HG03457 (cell line): ENCODE data around the gene MT2A.

ENCODE experiments used
- ATAC-seq: cut with Tn5 transposase; IDR thresholded peaks from one replicate; pipeline ENCODE4 v1.9.1; 2021; ENCODE audit warnings: moderate number of reproducible peaks; ENCODE audit not compliant: unreplicated experiment

The MT2A gene

GRCh38 chr16:56636616-56637413, 28.4 kb downstream of the MT2A start:
- no peak for ATAC-seq

GRCh38 chr16:56637814-56638750, 29.7 kb downstream of the MT2A start, which contains the start of gene MT1A:
TSS of gene MT1A (plus strand) at chr16:56638666. CDS start at chr16:56638739, 73 bp downstream.
- ATAC-seq, result no peak

GRCh38 chr16:56639045-56639444, 30.7 kb downstream of the MT2A start:
- no peak for ATAC-seq

- no peak for ATAC-seq
Observed at GRCh38 chr16:56640076-56640475, 31.7 kb downstream of the MT2A start.

GRCh38 chr16:56641166-56641565, 32.8 kb downstream of the MT2A start:
- ATAC-seq, result no peak

- ATAC-seq, result peak; percentile 66
Observed at GRCh38 chr16:56643080-56643778, 34.8 kb downstream of the MT2A start.

DNA sequence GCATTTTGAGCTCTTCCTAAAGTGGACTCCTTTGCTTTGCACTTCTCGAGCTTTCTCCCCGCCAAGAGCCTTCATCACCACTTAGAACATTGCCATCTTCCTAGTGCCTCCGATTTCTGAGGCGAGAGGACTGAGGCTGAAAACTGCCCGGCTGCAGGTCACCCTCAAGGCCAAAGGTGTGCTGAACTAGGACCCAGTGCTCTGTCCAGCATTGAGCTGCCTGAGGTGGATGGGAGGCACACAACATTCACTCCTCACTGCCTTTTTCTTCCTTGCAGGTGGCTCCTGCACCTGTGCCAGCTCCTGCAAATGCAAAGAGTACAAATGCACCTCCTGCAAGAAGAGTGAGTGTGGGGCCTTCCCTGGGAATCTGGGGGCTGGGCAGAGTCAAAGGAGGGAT, 35.4 kb downstream of the MT2A start:
- ATAC-seq, result no peak

GRCh38 chr16:56645311-56645710, 36.9 kb downstream of the MT2A start:
- no peak for ATAC-seq

DNA sequence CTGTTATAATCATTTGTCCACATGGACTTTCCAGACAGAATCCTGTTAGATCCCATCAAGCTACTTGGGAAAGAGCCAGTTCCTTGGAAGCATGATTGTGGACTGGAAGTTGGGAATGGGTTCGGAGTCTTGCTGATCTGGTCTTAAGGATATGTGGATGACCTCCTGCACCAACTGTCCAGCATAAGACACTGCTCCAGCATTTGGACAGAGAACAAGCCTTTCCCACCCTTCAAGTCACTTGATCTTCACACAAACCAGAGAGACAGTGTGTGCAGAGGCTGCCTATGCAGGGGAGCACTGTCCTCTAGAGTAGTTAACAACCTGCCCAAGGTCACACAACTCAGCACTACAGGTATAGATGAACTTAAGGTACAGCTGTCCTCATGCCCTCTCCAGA, 37.5 kb downstream of the MT2A start:
- no peak for ATAC-seq

DNA sequence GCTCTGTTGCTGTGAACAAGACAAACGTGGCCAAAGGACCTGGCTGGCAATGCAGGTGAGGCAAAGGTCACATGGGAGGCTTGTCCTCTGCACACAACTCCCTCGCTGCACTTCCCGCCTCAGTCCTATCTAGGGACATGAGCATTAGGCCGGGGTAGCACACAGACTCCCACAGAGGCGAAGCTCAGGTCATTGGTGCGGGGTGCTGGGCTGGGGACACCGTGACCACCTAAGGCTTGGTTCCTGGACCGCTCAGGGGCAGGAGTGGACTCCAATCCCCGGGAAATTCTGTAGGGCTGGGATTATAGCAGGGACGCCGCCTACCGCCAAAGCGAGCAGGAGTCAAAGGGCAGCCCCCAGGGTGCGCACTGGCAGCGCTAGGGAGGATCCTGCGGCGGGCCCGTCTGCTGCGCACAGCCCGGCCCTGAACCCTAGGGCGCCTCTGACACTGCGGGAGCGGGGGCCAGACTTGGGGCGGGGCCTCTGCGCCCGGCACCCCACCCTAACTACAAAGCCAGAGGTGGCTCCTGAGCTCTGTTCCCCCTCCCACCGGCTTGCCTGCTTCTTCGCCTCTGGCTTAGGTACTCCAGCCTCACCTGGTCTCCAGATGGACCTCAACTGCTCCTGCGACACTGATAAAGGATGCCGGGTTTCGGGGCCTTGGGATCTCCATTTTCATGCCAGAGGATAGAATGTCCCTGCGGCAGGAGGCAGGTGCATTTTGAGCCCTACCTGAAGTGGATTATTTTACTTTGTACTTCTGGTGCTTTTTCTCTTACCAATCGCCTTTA, 39.5 kb downstream of the MT2A start:
- no peak for ATAC-seq

- no peak for ATAC-seq
Observed at GRCh38 chr16:56649271-56649670, 40.9 kb downstream of the MT2A start.

DNA sequence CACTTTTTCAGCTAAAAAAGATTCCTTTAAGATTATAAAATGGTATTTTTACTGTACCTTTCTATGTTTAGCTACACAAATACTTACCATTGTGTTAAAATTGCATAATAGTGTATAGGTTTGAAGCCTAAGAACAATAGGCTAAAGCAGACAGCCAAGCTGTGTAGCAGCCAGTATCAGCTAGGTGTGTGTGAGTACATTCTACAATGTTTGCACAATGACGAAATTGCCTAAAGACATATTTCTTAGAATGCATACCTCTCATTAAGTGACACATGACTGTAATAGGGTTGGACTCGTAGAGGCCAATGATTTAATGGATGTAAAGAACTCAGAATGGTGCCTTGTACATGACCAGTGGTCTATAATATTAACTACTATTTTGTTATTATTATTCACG, 41.4 kb downstream of the MT2A start:
- ATAC-seq, result no peak

- ATAC-seq, result no peak
Observed at GRCh38 chr16:56651586-56651985, 43.2 kb downstream of the MT2A start, which contains the start of gene MT1B. TSS of gene MT1B (plus strand) at chr16:56651886. CDS start at chr16:56651954, 68 bp downstream.

DNA sequence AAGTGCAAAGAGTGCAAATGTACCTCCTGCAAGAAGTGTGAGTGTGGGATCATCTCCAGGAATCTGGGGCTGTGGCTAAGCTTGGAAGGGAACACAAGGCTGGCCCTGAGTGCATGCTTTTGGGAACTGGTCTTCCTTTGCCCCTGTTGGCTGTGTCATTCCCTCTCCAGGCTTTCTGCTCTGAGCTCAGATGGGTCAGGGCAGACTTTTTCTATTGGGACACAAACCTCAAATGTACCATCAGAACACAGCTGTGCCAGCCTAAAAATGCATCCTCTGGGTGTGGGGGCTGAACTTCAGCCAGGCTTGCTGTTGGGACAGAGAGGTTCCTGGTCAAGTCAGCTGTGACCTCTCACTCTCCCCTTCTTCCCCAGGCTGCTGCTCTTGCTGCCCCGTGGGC, 44.2 kb downstream of the MT2A start:
- ATAC-seq, result no peak

DNA sequence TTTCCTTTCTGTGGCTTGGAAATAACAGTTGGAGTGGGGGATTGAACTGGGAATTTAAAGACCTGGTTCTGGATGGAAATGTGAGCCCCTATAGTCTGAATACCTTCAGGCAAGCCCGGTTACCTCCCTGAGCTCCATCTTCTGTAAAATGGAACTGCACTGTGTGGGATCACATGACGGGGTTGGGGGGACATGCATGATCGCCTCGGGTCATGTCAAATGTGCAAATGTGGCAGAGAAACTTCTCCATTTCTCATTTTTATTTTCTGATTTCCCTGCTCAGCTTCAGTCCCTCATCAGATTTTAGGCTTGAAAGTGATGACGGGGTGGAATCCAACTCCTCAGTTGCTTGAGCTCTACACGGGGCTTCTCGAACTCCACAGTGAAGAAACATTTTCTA, 44.8 kb downstream of the MT2A start:
- no peak for ATAC-seq

DNA sequence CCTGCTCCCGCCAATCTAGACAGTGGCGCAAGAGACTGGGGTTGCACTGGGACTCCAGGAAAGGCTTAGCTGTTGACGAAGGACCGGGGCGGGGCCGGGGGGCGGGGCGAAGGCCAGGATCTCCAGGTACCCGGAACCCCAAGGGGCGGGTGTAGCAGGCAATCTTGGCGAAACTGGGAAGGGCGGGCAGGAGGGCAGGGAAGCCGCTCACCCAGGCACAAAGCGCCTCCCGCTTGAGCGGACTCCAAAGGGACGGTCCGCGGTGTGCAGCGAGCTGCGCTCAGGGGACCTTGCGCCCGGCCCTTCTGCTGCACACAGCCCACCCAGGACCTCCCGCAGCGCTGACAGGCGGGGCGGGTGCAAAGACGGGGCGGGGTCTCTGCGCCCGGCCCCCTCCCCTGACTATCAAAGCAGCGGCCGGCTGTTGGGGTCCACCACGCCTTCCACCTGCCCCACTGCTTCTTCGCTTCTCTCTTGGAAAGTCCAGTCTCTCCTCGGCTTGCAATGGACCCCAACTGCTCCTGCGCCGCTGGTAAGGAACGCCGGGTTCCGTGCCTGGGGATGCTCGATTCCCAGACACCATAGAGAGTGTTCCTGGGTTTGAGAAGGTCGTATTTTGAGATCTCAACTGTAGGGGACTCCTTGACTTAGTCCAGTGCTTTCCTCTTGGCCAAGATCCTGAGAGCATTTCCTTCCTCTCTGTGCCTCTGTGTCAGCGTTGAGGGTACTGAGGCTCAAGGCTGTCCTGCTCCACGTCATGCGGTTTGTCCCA, 49.4 kb downstream of the MT2A start, which contains the start of gene MT1F:
Gene MT1F (plus strand): TSS at position 405 of the 772 bp plus-strand sequence. CDS start 100 bp downstream, at position 505.
- ATAC-seq, result no peak

DNA sequence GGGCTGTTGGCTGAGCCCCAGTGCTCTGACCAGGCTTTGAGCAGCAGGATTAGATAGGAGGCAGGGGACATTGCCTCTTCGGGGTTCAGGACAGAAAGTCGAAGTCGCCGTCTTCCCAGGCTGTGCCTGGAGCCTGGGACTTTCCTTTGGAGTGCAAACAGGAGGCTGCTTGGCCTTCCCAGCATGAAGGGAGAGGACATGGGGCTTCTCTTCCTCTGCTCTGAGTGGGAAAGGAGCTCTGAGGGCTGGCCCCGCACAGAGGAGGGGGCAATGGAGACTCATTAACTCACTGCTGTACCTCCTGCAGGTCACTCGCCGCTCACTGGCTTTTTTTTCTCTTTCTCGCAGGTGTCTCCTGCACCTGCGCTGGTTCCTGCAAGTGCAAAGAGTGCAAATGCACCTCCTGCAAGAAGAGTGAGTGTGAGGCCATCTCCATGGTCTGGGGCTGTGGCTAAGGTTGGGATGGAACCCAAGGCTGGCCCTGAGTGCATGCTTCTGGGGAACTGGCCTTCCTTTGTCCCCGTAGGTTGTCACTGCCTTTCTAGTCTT, 50.0 kb downstream of the MT2A start:
- no peak for ATAC-seq
